Measurements from ENCODE around the gene ELOVL1. TPM values are rescaled to one million over a fixed set of nuclear protein-coding genes. Genes with fewer than 3 reads are reported as not detected.

ELOVL1 gene
- total and polyA plus RNA-seq, 2 of the 13 experiments (the other 11 are each of a cell fraction or from before 2014, with no cell fraction given), result 55.2 to 77.4 TPM

DNA sequence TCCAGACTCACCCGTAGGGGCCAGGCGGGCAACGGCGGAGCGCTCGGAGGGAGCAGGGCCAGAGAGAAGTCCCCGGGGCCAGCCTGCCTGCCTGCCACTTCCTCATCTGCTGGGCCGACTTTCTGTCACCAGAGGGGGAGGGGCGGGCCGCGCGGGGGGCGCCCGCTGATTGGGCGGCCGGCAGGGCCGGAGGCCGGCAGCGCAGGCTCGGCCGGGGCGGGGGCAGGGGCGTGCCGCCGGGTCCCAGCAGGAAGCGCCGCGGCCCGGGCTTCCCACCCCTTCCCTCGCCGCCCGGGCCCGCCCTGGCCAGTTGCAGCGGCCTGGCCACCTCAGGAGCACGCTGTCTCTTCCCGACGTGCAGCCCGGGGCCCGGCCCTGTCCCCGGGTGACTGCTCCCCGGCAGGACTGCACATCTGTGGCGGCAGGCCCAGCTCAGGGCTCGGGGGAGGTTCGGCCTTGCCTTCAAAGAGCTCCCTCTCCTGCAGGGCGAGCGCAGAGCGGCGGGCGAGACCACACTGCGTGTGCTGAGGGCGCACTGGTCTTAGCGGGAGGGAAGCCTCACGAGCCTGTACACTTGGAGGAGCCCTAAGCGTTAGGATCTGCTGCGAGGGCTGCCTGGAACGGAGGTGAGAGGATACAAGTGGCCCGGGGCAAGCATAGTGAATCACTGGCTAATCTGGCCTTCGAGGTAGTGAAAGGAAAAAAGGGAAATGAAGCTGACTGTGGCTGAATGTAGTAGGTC lies at the start of gene ELOVL1 (continued):
- peak; percentile 63 for TF ChIP-seq ZNF574 (CRISPR knock-in tag; IDR thresholded peaks at IDR 0.05)
- TF ChIP-seq, protein P1, sequence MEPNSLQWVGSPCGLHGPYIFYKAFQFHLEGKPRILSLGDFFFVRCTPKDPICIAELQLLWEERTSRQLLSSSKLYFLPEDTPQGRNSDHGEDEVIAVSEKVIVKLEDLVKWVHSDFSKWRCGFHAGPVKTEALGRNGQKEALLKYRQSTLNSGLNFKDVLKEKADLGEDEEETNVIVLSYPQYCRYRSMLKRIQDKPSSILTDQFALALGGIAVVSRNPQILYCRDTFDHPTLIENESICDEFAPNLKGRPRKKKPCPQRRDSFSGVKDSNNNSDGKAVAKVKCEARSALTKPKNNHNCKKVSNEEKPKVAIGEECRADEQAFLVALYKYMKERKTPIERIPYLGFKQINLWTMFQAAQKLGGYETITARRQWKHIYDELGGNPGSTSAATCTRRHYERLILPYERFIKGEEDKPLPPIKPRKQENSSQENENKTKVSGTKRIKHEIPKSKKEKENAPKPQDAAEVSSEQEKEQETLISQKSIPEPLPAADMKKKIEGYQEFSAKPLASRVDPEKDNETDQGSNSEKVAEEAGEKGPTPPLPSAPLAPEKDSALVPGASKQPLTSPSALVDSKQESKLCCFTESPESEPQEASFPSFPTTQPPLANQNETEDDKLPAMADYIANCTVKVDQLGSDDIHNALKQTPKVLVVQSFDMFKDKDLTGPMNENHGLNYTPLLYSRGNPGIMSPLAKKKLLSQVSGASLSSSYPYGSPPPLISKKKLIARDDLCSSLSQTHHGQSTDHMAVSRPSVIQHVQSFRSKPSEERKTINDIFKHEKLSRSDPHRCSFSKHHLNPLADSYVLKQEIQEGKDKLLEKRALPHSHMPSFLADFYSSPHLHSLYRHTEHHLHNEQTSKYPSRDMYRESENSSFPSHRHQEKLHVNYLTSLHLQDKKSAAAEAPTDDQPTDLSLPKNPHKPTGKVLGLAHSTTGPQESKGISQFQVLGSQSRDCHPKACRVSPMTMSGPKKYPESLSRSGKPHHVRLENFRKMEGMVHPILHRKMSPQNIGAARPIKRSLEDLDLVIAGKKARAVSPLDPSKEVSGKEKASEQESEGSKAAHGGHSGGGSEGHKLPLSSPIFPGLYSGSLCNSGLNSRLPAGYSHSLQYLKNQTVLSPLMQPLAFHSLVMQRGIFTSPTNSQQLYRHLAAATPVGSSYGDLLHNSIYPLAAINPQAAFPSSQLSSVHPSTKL (CRISPR knock-in tag; IDR thresholded peaks at IDR 0.05), result peak; percentile 62; the same call in 1 of the 2 replicates
- no peak; the same call in 1 of the 2 replicates for TF ChIP-seq ZFP41 (CRISPR knock-in tag; IDR thresholded peaks at IDR 0.05; ENCODE audit: borderline replicate concordance)
- TF ChIP-seq FOXC1 (CRISPR knock-in tag; IDR thresholded peaks at IDR 0.05; ENCODE audit: borderline replicate concordance), result no peak; the same call in 1 of the 2 replicates
- no peak for TF ChIP-seq ZFP62 (CRISPR knock-in tag; IDR thresholded peaks at IDR 0.05)
- peak; percentile 90; the same call in 1 of the 2 replicates for TF ChIP-seq ZNF772 (CRISPR knock-in tag; IDR thresholded peaks at IDR 0.05)
- no peak for TF ChIP-seq ZNF382 (CRISPR knock-in tag; IDR thresholded peaks at IDR 0.05; ENCODE audit: borderline replicate concordance)
- no peak for TF ChIP-seq ZKSCAN8 (CRISPR knock-in tag; IDR thresholded peaks at IDR 0.05; ENCODE audit: borderline replicate concordance)
- peak; percentile 33; the same call in 1 of the 2 replicates for TF ChIP-seq RARA (CRISPR knock-in tag; IDR thresholded peaks at IDR 0.05)
- TF ChIP-seq HNF1A (IDR thresholded peaks at IDR 0.05; ENCODE audit: low read depth), result no peak
- no peak for TF ChIP-seq HNF1A (CRISPR knock-in tag; IDR thresholded peaks at IDR 0.05; ENCODE audit: borderline replicate concordance)
- peak; percentile 54; the same call in 1 of the 2 replicates for TF ChIP-seq ZNF770 (CRISPR knock-in tag; IDR thresholded peaks at IDR 0.05)
- TF ChIP-seq KDM1A (CRISPR knock-in tag; IDR thresholded peaks at IDR 0.05), result no peak
